ENCODE measurements around the gene GRIN2D.
A peak's percentile ranks its signal among the peaks of the same experiment; 100 is the strongest.
"Not testable (repeated sequence)": the region's sequence is repeated elsewhere in the genome, so short reads cannot be mapped to it uniquely, and the experiment has no call there.

The GRIN2D gene

GRCh38 chr19:48372904-48373303, 20.6 kb upstream of the GRIN2D start:
- DNase-seq, result no peak

GRCh38 chr19:48373567-48373966, 19.9 kb upstream of the GRIN2D start:
- DNase-seq, result no peak

GRCh38 chr19:48378194-48378570, 15.3 kb upstream of the GRIN2D start:
- DNase-seq, result no peak

- DNase-seq, result no peak
Observed at GRCh38 chr19:48379058-48379457, 14.4 kb upstream of the GRIN2D start.

- DNase-seq, result no peak
Observed at GRCh38 chr19:48381178-48381950, 12.1 kb upstream of the GRIN2D start.

GRCh38 chr19:48382286-48382685, 11.2 kb upstream of the GRIN2D start:
- DNase-seq, result no peak

- no peak for DNase-seq
Observed at GRCh38 chr19:48385461-48386087, 7.9 kb upstream of the GRIN2D start.

GRCh38 chr19:48386981-48387380, 6.5 kb upstream of the GRIN2D start:
- DNase-seq, result no peak

GRCh38 chr19:48390188-48391099, 3.0 kb upstream of the GRIN2D start:
- peak; percentile 70 for DNase-seq

GRCh38 chr19:48391100-48392005, 2.1 kb upstream of the GRIN2D start, which contains the start of gene KDELR1:
TSS of gene KDELR1 (minus strand) at chr19:48391551. CDS start at chr19:48391358, 193 bp downstream.
- peak; percentile 88 for DNase-seq

- not testable (repeated sequence) for DNase-seq
Observed at GRCh38 chr19:48392006-48392344, 1.5 kb upstream of the GRIN2D start.

GRCh38 chr19:48392860-48393558, 459 bp upstream of the GRIN2D start:
- DNase-seq, result no peak

GRCh38 chr19:48394331-48395169, 1.1 kb downstream of the GRIN2D start:
- DNase-seq, result no peak

- no peak for DNase-seq
Observed at GRCh38 chr19:48395170-48395455, 1.6 kb downstream of the GRIN2D start.

- no peak for DNase-seq
Observed at GRCh38 chr19:48395499-48395898, 2.0 kb downstream of the GRIN2D start.

- no peak for DNase-seq
Observed at GRCh38 chr19:48396016-48396823, 2.8 kb downstream of the GRIN2D start.

GRCh38 chr19:48396824-48397176, 3.3 kb downstream of the GRIN2D start:
- DNase-seq, result no peak

- no peak for DNase-seq
Observed at GRCh38 chr19:48397263-48398101, 4.0 kb downstream of the GRIN2D start.

- no peak for DNase-seq
Observed at GRCh38 chr19:48398102-48398374, 4.6 kb downstream of the GRIN2D start.
